Colonic mucosa (tissue), 4 donors: ENCODE data around the gene BRCA2. TPM values are rescaled to one million over a fixed set of nuclear protein-coding genes. Genes with fewer than 3 reads are reported as not detected.

Experiments
- DNase-seq: peaks from one replicate; pipeline ENCODE4 v3.0.0-alpha.2; 2020
- H3K27ac ChIP-seq: fragments of 200-600 bp; one replicate; pipeline ENCODE4 v1.8.0; 2021
- H3K27me3 ChIP-seq: fragments of 200-600 bp; one replicate; pipeline ENCODE4 v1.8.0; 2021
- H3K36me3 ChIP-seq: fragments of 200-600 bp; one replicate; pipeline ENCODE4 v1.8.0; 2021
- H3K4me1 ChIP-seq: fragments of 200-600 bp; one replicate; pipeline ENCODE4 v1.8.0; 2021; ENCODE audit warnings: mild to moderate bottlenecking
- H3K4me3 ChIP-seq: fragments of 200-600 bp; one replicate; pipeline ENCODE4 v1.8.0; 2021
- H3K9ac ChIP-seq, 2 donors: one replicate each; pipeline ENCODE4 v1.7.0; 2013; ENCODE audit warnings: control low read depth in 2 of 2, low read depth in 2 of 2, low read length in 2 of 2
- H3K9me3 ChIP-seq: fragments of 200-600 bp; one replicate; pipeline ENCODE4 v1.8.0; 2021
- CTCF ChIP-seq: fragments of 200-600 bp; IDR thresholded peaks from one replicate; pipeline ENCODE4 v1.8.0; 2022; ENCODE audit warnings: antibody characterized with exemption, mild to moderate bottlenecking
- intact Hi-C: fragments of 100-400 bp; cut with DNase I; formaldehyde crosslinking; loops from one replicate; pipeline ENCODE4 v1.14.1; 2022
- total RNA-seq, 2 donors: library from RNA; stranded (reverse); fragmentation: NEBNext Ultra II Directional in 1 of 2; extraction: Animal tissue kit (Norgen Biotek cat#: 25700) in 1 of 2; gene quantifications; one replicate each; pipeline ENCODE4 v1.2.1, GENCODE V29; 2021
- donor health status: healthy.
- donor health status: DM: no; HTN: no; CAD: no.
- donor health status: DM: no; HTN: no; CAD: no.

Gene BRCA2
- total RNA-seq, 2 donors from 2014 or later: 4.8 to 12.1 TPM

GRCh38 chr13:32370805-32371204 is 55.5 kb downstream of the BRCA2 start:
- no peak for TF ChIP-seq CTCF
- no peak for DNase-seq
- Histone ChIP-seq H3K27me3 (no peaks in the 10 kb centered on the region), H3K4me3 (no peak overlapping the region), H3K9me3 (no peaks in the 10 kb centered on the region), H3K36me3 (no peaks in the 10 kb centered on the region), H3K4me1 (no peaks in the 10 kb centered on the region), H3K9ac (no peak overlapping the region), H3K27ac (no peak overlapping the region)
- intact Hi-C loops: no loop called here

GRCh38 chr13:32376642-32377415 is 61.5 kb downstream of the BRCA2 start:
- DNase-seq: no peak
- no peaks in the 10 kb centered on the region for H3K27me3 ChIP-seq
- H3K27ac ChIP-seq: no peak overlapping the region
- H3K9me3 ChIP-seq: no peaks in the 10 kb centered on the region
- no peak for TF ChIP-seq CTCF
- H3K36me3 ChIP-seq: no peaks in the 10 kb centered on the region
- intact Hi-C loops: no loop called here
- no peak overlapping the region for H3K9ac ChIP-seq
- H3K4me3 ChIP-seq: no peak overlapping the region
- H3K4me1 ChIP-seq: no peaks in the 10 kb centered on the region

- no peaks in the 10 kb centered on the region for H3K36me3 ChIP-seq
- no peaks in the 10 kb centered on the region for H3K9me3 ChIP-seq
- intact Hi-C loops: no loop called here
- no peak overlapping the region for H3K9ac ChIP-seq
- H3K27ac ChIP-seq: no peak overlapping the region
- TF ChIP-seq CTCF: no peak
- H3K27me3 ChIP-seq: no peaks in the 10 kb centered on the region
- no peak for DNase-seq
- H3K4me3 ChIP-seq: no peak overlapping the region
- H3K4me1 ChIP-seq: no peaks in the 10 kb centered on the region
Observed at GRCh38 chr13:32378012-32378411, 62.7 kb downstream of the BRCA2 start.

- no peak for DNase-seq
- intact Hi-C loops: loop anchor here (10.0 kb wide), 1 partner anchor 203 kb away; the partner anchor contains the start of gene PDS5B
- Histone ChIP-seq H3K36me3 (no peaks in the 10 kb centered on the region), H3K4me3 (no peak overlapping the region), H3K4me1 (no peaks in the 10 kb centered on the region), H3K27ac (no peak overlapping the region), H3K9ac (no peak overlapping the region), H3K27me3 (no peaks in the 10 kb centered on the region), H3K9me3 (no peaks in the 10 kb centered on the region)
- TF ChIP-seq CTCF: no peak
Observed at GRCh38 chr13:32381539-32381938, 66.2 kb downstream of the BRCA2 start.

GRCh38 chr13:32383836-32384618 is 68.7 kb downstream of the BRCA2 start:
- DNase-seq: no peak
- Histone ChIP-seq H3K4me3 (no peak overlapping the region), H3K27ac (no peak overlapping the region), H3K36me3 (no peaks in the 10 kb centered on the region), H3K9me3 (no peaks in the 10 kb centered on the region), H3K9ac (no peak overlapping the region), H3K27me3 (no peaks in the 10 kb centered on the region), H3K4me1 (no peaks in the 10 kb centered on the region)
- no peak for TF ChIP-seq CTCF
- intact Hi-C loops: loop anchor here (10.0 kb wide), 1 partner anchor 201 kb away; the partner anchor contains the start of gene PDS5B
